Ascending aorta (tissue), 2 donors: ENCODE results near the gene CRYBG2. TPM values are rescaled to one million over a fixed set of nuclear protein-coding genes. Genes with fewer than 3 reads are reported as not detected.
"Not testable (repeated sequence)": the region's sequence is repeated elsewhere in the genome, so short reads cannot be mapped to it uniquely, and the experiment has no call there.

ENCODE experiments used
- DNase-seq, 2 donors: peaks; one replicate each; pipeline ENCODE4 v3.0.0-alpha.2; 2019; ENCODE audit warnings: low spot score in 2 of 2
- H3K27ac ChIP-seq, 2 donors: fragments of 200-600 bp; sonication (generic); one replicate each; pipeline ENCODE4 v1.5.1; 2016 to 2017; ENCODE audit warnings: mild to moderate bottlenecking in 1 of 2
- H3K27me3 ChIP-seq: fragments of 200-600 bp; sonication (generic); one replicate; pipeline ENCODE4 v1.5.1; 2017
- H3K36me3 ChIP-seq, 2 donors: fragments of 200-600 bp; sonication (generic); one replicate each; pipeline ENCODE4 v1.5.1; 2016
- H3K4me1 ChIP-seq, 2 donors: fragments of 200-600 bp; sonication (generic); one replicate each; pipeline ENCODE4 v1.5.1; 2016 to 2017; ENCODE audit warnings: mild to moderate bottlenecking in 1 of 2
- H3K4me3 ChIP-seq, 2 donors: fragments of 200-600 bp; sonication (generic); one replicate each; pipeline ENCODE4 v1.5.1; 2016 to 2017; ENCODE audit warnings: mild to moderate bottlenecking in 1 of 2
- H3K9me3 ChIP-seq, 2 donors: fragments of 200-600 bp; sonication (generic); one replicate each; pipeline ENCODE4 v1.5.1; 2016
- intact Hi-C: fragments of 100-400 bp; cut with DNase I; formaldehyde crosslinking; loops from one replicate; pipeline ENCODE4 v1.15.1; 2023
- total RNA-seq: library from RNA; depleted of rRNA; stranded (reverse); fragments of >200 nt; gene quantifications from one replicate; pipeline ENCODE4 v1.1.0, GENCODE V29; 2016
- TF ChIP-seq, protein P1 (sequence below), 3 experiments: fragments of 200-600 bp in 2 of 3; fragments of 450-650 bp in 1 of 3; sonication (generic) in 2 of 3; IDR thresholded peaks; one replicate each; pipeline ENCODE4 v1.5.1; 2016 to 2019; ENCODE audit warnings: antibody characterized with exemption in 3 of 3, mild to moderate bottlenecking in 1 of 3, moderate library complexity in 1 of 3

Gene CRYBG2
- total RNA-seq, 1 donor from 2014 or later: not detected

DNA sequence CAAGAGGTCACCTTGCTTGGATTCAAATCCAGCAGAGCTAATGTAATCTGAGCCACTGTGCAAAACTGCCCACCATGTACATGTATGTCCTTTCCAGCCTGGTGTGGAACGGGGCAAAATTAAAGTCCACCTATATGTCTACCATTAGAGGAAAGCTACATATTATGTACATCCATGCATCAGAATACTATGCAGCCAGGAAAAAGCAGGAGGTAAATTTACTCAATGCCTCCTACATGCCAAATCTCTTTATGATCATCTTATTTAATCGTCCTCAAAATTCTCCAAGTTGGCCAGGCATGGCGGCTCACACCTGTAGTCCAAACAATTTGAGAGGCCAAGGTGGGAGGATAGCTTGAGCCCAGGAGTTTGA lies 24.9 kb upstream of the CRYBG2 start:
- TF ChIP-seq, protein P1, sequence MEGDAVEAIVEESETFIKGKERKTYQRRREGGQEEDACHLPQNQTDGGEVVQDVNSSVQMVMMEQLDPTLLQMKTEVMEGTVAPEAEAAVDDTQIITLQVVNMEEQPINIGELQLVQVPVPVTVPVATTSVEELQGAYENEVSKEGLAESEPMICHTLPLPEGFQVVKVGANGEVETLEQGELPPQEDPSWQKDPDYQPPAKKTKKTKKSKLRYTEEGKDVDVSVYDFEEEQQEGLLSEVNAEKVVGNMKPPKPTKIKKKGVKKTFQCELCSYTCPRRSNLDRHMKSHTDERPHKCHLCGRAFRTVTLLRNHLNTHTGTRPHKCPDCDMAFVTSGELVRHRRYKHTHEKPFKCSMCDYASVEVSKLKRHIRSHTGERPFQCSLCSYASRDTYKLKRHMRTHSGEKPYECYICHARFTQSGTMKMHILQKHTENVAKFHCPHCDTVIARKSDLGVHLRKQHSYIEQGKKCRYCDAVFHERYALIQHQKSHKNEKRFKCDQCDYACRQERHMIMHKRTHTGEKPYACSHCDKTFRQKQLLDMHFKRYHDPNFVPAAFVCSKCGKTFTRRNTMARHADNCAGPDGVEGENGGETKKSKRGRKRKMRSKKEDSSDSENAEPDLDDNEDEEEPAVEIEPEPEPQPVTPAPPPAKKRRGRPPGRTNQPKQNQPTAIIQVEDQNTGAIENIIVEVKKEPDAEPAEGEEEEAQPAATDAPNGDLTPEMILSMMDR (IDR thresholded peaks at IDR 0.05): no peak
- intact Hi-C loops: no loop called here

DNA sequence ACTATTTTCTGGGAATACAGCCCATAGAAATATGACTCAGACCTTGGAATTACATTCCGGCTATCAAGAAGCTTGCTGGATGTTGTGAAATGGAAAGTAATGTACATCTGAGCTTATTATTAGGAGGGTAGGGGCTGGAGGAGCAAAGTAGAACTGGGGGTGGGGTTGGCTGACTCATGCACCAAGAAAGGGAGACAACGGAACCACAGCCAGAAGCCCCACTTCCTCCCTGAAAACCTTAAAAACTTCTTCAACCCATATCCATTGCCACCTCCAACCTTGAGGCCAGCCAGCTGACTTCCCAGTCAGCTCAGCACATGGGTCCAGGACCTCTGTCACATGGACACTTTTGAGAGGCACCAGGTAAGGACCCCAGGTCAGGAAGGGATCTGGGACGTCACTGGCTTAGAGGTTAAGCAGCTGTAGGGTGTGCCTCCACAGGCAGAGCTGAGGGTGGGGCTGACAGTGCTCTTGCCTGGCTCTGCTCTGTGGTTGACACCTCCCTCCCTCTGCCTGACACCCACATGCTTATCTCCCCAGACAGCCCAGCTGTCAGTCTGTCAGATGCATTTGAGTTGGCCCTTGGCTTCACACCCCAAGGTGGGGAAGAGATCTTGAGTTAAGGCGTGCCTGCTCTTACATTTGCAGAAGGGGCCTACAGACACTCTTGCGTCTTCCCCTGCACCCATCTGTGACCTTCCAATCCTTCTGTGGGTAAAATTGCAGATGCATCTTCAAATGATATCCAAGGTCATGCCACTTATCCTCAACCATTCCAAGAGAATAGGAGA lies 24.4 kb upstream of the CRYBG2 start:
- Histone ChIP-seq H3K9me3 (no peaks in the 10 kb centered on the region), H3K4me1 (no peaks in the 10 kb centered on the region), H3K36me3 (no peaks in the 10 kb centered on the region), H3K27me3 (no peaks in the 10 kb centered on the region), H3K4me3 (no peak overlapping the region), H3K27ac (no peak overlapping the region)
- no peak for DNase-seq
- TF ChIP-seq, protein P1 (IDR thresholded peaks at IDR 0.05): no peak
- intact Hi-C loops: no loop called here

More for the DNA sequence above, 24.9 kb upstream of the CRYBG2 start:
- Histone ChIP-seq H3K36me3 (no peaks in the 10 kb centered on the region), H3K9me3 (no peaks in the 10 kb centered on the region), H3K27ac (no peak overlapping the region), H3K4me3 (no peak overlapping the region), H3K27me3 (no peaks in the 10 kb centered on the region), H3K4me1 (no peaks in the 10 kb centered on the region)
- no peak for DNase-seq

DNA sequence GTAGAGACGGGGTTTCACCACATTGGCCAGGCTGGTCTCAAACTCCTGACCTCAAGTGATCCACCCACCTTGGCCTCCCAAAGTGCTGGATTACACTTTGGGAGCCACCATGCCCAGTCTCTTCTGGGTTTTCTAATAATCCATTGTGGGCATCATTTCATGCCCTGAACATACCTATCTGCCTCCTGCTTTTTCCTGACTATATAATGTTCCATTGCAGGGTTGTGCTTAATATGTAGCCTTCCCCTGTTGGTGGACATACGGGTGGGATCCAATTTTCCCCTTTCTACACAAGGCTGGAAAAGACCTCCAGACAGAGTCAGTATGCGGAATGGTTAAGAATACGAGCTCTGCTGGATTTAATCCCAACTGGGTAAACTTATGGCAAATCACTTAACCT lies 22.1 kb upstream of the CRYBG2 start:
- Histone ChIP-seq H3K27me3 (no peaks in the 10 kb centered on the region), H3K27ac (no peak overlapping the region), H3K9me3 (no peaks in the 10 kb centered on the region), H3K4me1 (no peaks in the 10 kb centered on the region), H3K36me3 (no peaks in the 10 kb centered on the region), H3K4me3 (no peak overlapping the region)
- intact Hi-C loops: no loop called here
- DNase-seq: no peak
- TF ChIP-seq, protein P1 (IDR thresholded peaks at IDR 0.05): no peak

DNA sequence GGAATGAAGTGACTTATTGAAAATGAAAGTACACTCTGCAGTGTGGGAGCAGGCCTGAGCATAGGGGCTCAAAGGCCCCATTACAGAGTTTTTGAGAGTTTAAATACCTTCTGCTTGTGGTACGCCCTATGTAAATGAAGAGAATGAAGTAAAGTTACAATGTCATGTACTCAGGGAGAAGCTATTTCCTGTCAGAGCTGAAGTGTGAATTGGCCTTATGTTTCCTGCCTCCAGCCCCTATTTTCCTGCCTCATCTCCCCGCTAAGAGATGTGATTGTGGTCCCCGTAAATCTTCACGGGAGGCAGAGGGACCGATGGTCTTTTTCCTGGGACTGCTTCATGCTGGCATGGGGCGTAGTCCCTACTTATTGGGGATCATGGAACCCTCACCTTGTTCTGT lies 21.2 kb upstream of the CRYBG2 start:
- intact Hi-C loops: no loop called here
- Histone ChIP-seq H3K36me3 (no peaks in the 10 kb centered on the region), H3K4me3 (no peak overlapping the region), H3K27me3 (no peaks in the 10 kb centered on the region), H3K4me1 (no peaks in the 10 kb centered on the region), H3K27ac (no peak overlapping the region), H3K9me3 (no peaks in the 10 kb centered on the region)
- no peak for DNase-seq
- TF ChIP-seq, protein P1 (IDR thresholded peaks at IDR 0.05): no peak

DNA sequence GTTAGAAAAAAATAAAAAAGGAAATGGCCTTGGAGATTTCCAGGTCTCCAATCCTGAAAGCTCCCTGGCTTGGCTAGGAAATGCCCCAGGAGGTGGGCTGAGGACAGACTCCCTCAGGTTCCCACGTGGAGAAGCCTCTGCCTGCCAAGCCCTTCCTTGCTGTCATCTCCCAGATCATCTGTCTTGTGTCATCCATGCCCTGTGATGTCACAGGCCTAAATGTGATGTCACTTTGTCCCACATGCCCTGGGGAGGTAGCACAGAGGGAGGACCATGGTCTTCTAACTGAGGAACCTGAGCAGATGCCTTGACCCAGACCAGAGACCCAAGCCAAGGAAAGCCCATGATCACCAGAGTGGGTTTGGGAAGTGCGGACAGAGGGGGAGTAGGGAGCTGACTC lies 20.4 kb upstream of the CRYBG2 start:
- H3K27me3 ChIP-seq, H3K9me3 ChIP-seq, H3K27ac ChIP-seq, H3K4me3 ChIP-seq, intact Hi-C loops, DNase-seq, H3K36me3 ChIP-seq, H3K4me1 ChIP-seq: not testable (repeated sequence)

DNA sequence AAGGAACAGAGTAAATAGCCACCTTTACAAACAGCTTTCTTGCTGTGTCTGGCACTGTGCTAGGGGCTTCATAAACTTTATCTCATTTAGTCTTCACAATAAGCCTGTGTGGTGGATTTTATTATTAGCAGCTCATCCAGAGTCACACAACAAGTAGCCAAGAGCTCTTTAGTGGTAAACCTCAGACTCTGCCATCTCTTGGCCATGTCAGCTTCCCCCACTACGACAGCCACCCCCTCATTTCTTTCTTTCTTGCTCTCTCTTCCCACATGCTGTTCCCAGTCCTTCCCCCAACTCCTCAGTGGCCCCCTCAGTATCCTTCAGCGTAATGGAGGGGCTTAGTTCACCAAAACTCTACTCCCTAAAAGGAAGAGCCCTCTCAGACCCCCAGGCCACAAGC lies 19.9 kb upstream of the CRYBG2 start:
- Histone ChIP-seq H3K27ac (no peak overlapping the region), H3K4me3 (no peak overlapping the region), H3K36me3 (no peaks in the 10 kb centered on the region), H3K9me3 (no peaks in the 10 kb centered on the region), H3K4me1 (no peaks in the 10 kb centered on the region), H3K27me3 (no peaks in the 10 kb centered on the region)
- DNase-seq: no peak
- intact Hi-C loops: no loop called here
- TF ChIP-seq, protein P1 (IDR thresholded peaks at IDR 0.05): no peak
